GM12878 (cell line): ENCODE results near the gene BAAT. TPM values are rescaled to one million over a fixed set of nuclear protein-coding genes. Genes with fewer than 3 reads are reported as not detected.

Source experiments
- ATAC-seq: fragments of 200-7000 bp; cut with Tn5 transposase; 3 replicates; pipeline ENCODE4 v1.9.1; 2020; ENCODE audit warnings: mild to moderate bottlenecking, moderate library complexity
- BruUV-seq: library from RNA; stranded (reverse); fragments of 400-500 nt; replicated peaks from 2 replicates; lab custom pipeline; 2021; lab: Mats Ljungman, UMichigan
- CTCF ChIA-PET: fragments of 300-600 bp; sonication (Branson Sonifier 250); formaldehyde crosslinking; extraction: SDS; loops from one replicate; lab custom pipeline; 2021; ENCODE audit warnings: inconsistent platforms; lab: Yijun Ruan, JAX
- POLR2A ChIA-PET: fragments of 350-600 bp; formaldehyde crosslinking; extraction: SDS; loops from one replicate; lab custom pipeline; 2021; ENCODE audit warnings: inconsistent platforms; lab: Charles Lee
- RAD21 ChIA-PET: fragments of 300-600 bp; sonication (Branson Sonifier 250); formaldehyde crosslinking; loops from one replicate; lab custom pipeline; 2023; ENCODE audit warnings: antibody characterized with exemption; ENCODE audit not compliant: unreplicated experiment; lab: Charles Lee
- SMC1A ChIA-PET: fragments of 300-600 bp; sonication (Branson Sonifier 250); formaldehyde crosslinking; loops from one replicate; lab custom pipeline; 2023; ENCODE audit not compliant: unreplicated experiment, uncharacterized antibody; lab: Charles Lee
- DNase-seq: peaks from one replicate; pipeline ENCODE4 v3.0.0-alpha.2; 2011; ENCODE audit warnings: low read depth, low spot score
- FAIRE-seq: peaks from 3 replicates; lab custom pipeline; 2011; peaks lifted over from hg19 to GRCh38; lab: Jason Lieb, UNC
- H2AFZ ChIP-seq: 2 replicates; pipeline ENCODE4 v1.6.0; 2011; ENCODE audit warnings: low read depth, low read length, control low read depth; ENCODE audit not compliant: control insufficient read depth
- H3K27ac ChIP-seq: 2 replicates; pipeline ENCODE4 v1.5.1; 2011; ENCODE audit warnings: control low read depth; ENCODE audit not compliant: control insufficient read depth, insufficient read depth
- H3K27me3 ChIP-seq, 2 experiments: replicated peaks in 1 of 2; 2 replicates each; pipeline versions ENCODE4 v1.6.0 to v1.6.1; 2011; ENCODE audit warnings: low read length in 1 of 2; ENCODE audit not compliant: control insufficient read depth in 2 of 2, insufficient read depth in 2 of 2
- H3K36me3 ChIP-seq, 2 experiments: 2 replicates each; pipeline ENCODE4 v1.5.1; 2011; ENCODE audit warnings: low read length in 1 of 2; ENCODE audit not compliant: control insufficient read depth in 2 of 2, insufficient read depth in 2 of 2
- H3K4me1 ChIP-seq: 2 replicates; pipeline ENCODE4 v1.6.1; 2011; ENCODE audit warnings: mild to moderate bottlenecking, low read length, moderate library complexity, mixed read lengths; ENCODE audit not compliant: control insufficient read depth, insufficient read depth
- H3K4me2 ChIP-seq: 2 replicates; pipeline ENCODE4 v1.6.0; 2011; ENCODE audit warnings: control low read depth; ENCODE audit not compliant: control insufficient read depth, insufficient read depth
- H3K4me3 ChIP-seq: fragments of 200-600 bp; sonication (generic); 2 replicates; pipeline ENCODE4 v1.5.1; 2016
- H3K79me2 ChIP-seq: 2 replicates; pipeline ENCODE4 v1.6.0; 2011; ENCODE audit warnings: low read length; ENCODE audit not compliant: control insufficient read depth, insufficient read depth
- H3K9ac ChIP-seq: 2 replicates; pipeline ENCODE4 v1.8.0; 2011; ENCODE audit warnings: low read length, control low read depth, mixed read lengths; ENCODE audit not compliant: control insufficient read depth, insufficient read depth
- H3K9me3 ChIP-seq: replicated peaks from 3 replicates; pipeline ENCODE4 v1.5.1; 2011; ENCODE audit warnings: mild to moderate bottlenecking, low read length; ENCODE audit not compliant: control insufficient read depth, insufficient read depth
- H4K20me1 ChIP-seq: 2 replicates; pipeline ENCODE4 v1.6.0; 2011; ENCODE audit not compliant: control insufficient read depth, insufficient read depth
- MTA3 ChIP-seq: IDR thresholded peaks from 2 replicates; pipeline ENCODE4 v1.6.1; 2012; ENCODE audit warnings: low read length, inconsistent platforms, borderline replicate concordance
- NFYA ChIP-seq: IDR thresholded peaks from 2 replicates; pipeline ENCODE4 v1.6.1; 2011; ENCODE audit warnings: low read depth, mild to moderate bottlenecking, low read length, improper control_type of control experiment, borderline replicate concordance
- SP1 ChIP-seq: IDR thresholded peaks from one replicate; pipeline ENCODE4 v1.6.1; 2011; ENCODE audit warnings: low read depth, low read length
- TCF7 ChIP-seq: IDR thresholded peaks from 2 replicates; pipeline ENCODE4 v1.6.1; 2014; ENCODE audit warnings: antibody characterized with exemption, borderline replicate concordance
- WGBS: methylation state at CpG from one replicate; pipeline ENCODE4 v1.1.6; 2016; ENCODE audit warnings: low lambda C conversion rate; ENCODE audit not compliant: insufficient replicate concordance, insufficient coverage; ENCODE audit errors: missing lambda C conversion rate; 5-methylcytosine and 5-hydroxymethylcytosine counted together
- in situ Hi-C: fragments of 300-500 bp; cut with MboI; formaldehyde crosslinking; loops from 9 replicates; pipeline ENCODE4 v1.14.3; 2018; ENCODE audit warnings: mixed read lengths
- intact Hi-C: fragments of 100-400 bp; cut with micrococcal nuclease; formaldehyde crosslinking; loops from one replicate; pipeline ENCODE4 v1.14.2; 2022; ENCODE audit not compliant: unreplicated experiment
- polyA plus RNA-seq, 11 experiments: library from polyadenylated mRNA; depleted of rRNA in 4 of 11; unstranded in 6 of 11; stranded (reverse) in 5 of 11; fragments of >200 nt; fragmentation: Nextera tagmentation in 4 of 11; fragmentation: Illumina TruSeq in 1 of 11; extraction: Ambion mirVana in 4 of 11; extraction: Trizol in 1 of 11; gene quantifications; 1 replicate in 1 of 11; 2 replicates in 10 of 11; pipeline versions ENCODE4 v1.2.1 to v1.2.3, GENCODE V29; 2011 to 2016; ENCODE audit warnings: inconsistent platforms in 2 of 11, missing spikeins in 2 of 11, low read depth in 1 of 11
- total RNA-seq, 4 experiments: library from RNA; depleted of rRNA in 3 of 4; stranded (reverse); fragments of >200 nt in 3 of 4; fragmentation: Illumina TruSeq in 1 of 4; extraction: Trizol in 1 of 4; gene quantifications; 2 replicates each; pipeline versions ENCODE4 v1.2.1 to v1.2.3, GENCODE V29; 2013 to 2021
- TF ChIP-seq, protein P1 (sequence below): fragments of 450-650 bp; formaldehyde crosslinking; IDR thresholded peaks from 2 replicates; pipeline ENCODE4 v1.4.0; 2020; ENCODE audit warnings: mild to moderate bottlenecking, moderate library complexity
- TF ChIP-seq, protein P2 (sequence below): IDR thresholded peaks from 2 replicates; pipeline ENCODE4 v1.6.1; 2012; ENCODE audit warnings: low read depth, low read length, improper control_type of control experiment

The BAAT gene
- total and polyA plus RNA-seq, 10 of the 15 experiments (the other 5 are each of a cell fraction or from before 2014, with no cell fraction given), result 0.02 to 0.26 (median 0.06) TPM; not detected in 2

DNA sequence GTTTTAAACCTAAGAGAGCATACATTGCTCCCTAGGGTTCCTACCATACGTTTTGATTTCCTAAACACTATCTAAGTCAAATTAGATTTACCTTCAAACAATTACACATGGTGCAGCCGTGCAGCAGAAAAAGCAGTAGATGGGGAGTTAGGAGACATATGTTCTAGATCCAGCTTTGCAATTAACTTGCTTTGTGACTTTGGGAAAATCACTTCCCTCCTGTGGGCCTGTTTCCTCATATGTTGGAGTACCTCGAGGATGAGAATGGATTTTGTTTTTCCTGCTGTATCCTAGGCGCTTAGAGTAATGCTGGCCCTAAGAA is 12.9 kb upstream of the BAAT start (continued):
- TF ChIP-seq, protein P1, sequence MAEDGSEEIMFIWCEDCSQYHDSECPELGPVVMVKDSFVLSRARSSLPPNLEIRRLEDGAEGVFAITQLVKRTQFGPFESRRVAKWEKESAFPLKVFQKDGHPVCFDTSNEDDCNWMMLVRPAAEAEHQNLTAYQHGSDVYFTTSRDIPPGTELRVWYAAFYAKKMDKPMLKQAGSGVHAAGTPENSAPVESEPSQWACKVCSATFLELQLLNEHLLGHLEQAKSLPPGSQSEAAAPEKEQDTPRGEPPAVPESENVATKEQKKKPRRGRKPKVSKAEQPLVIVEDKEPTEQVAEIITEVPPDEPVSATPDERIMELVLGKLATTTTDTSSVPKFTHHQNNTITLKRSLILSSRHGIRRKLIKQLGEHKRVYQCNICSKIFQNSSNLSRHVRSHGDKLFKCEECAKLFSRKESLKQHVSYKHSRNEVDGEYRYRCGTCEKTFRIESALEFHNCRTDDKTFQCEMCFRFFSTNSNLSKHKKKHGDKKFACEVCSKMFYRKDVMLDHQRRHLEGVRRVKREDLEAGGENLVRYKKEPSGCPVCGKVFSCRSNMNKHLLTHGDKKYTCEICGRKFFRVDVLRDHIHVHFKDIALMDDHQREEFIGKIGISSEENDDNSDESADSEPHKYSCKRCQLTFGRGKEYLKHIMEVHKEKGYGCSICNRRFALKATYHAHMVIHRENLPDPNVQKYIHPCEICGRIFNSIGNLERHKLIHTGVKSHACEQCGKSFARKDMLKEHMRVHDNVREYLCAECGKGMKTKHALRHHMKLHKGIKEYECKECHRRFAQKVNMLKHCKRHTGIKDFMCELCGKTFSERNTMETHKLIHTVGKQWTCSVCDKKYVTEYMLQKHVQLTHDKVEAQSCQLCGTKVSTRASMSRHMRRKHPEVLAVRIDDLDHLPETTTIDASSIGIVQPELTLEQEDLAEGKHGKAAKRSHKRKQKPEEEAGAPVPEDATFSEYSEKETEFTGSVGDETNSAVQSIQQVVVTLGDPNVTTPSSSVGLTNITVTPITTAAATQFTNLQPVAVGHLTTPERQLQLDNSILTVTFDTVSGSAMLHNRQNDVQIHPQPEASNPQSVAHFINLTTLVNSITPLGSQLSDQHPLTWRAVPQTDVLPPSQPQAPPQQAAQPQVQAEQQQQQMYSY, result no peak

DNA sequence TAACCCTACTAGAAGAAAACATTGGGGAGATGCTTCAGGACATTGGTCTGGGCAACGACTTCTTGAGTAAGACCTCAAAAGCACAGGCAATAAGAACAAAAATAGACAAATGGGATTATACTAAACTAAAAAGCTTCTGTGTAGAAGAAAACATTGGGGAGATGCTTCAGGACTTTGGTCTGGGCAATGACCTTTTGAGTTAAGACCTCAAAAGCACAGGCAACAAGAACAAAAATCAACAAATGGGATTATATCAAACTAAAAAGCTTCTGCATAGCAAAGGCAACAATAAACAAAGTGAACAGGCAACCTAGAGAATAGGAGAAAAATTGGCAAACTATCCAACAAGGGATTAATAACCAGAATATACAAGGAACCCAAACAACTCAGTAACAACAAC is 9.9 kb upstream of the BAAT start:
- ChIA-PET SMC1A (interaction anchor here (1.6 kb wide), 1 partner anchor 32 kb away, joined by 3 read pairs; no protein-coding TSS in a partner anchor), RAD21 (no interaction called here), POLR2A (no interaction called here), CTCF (no interaction called here)
- FAIRE-seq, result no peak
- no peaks in the 10 kb centered on the region for H3K27me3 ChIP-seq
- DNase-seq, result no peak
- no peak overlapping the region for H2AFZ ChIP-seq
- peaks cover 0 to 4% of the 10 kb centered on the region in 2 experiments; a peak in 1 of 4 replicates for H3K36me3 ChIP-seq
- intact Hi-C loops, result loop anchor here (5.0 kb wide), 1 partner anchor 53 kb away; no protein-coding TSS in a partner anchor
- in situ Hi-C loops, result loop anchor here (5.0 kb wide), 1 partner anchor 138 kb away; the partner anchor contains the start of gene RNF20
- no peak overlapping the region for H3K4me2 ChIP-seq
- H3K4me3 ChIP-seq, result no peak overlapping the region
- peaks cover 9% of the 10 kb centered on the region; the same call in 2 of the 3 replicates for H3K9me3 ChIP-seq
- no peak for ATAC-seq
- no peak overlapping the region for H3K9ac ChIP-seq
- TF ChIP-seq MTA3 (no peak), SP1 (no peak), NFYA (no peak), TCF7 (no peak)
- TF ChIP-seq, protein P2, sequence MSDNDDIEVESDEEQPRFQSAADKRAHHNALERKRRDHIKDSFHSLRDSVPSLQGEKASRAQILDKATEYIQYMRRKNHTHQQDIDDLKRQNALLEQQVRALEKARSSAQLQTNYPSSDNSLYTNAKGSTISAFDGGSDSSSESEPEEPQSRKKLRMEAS, result no peak
- peaks cover 68% of the 10 kb centered on the region for H3K79me2 ChIP-seq
- WGBS, result 94% methylated on average over 1 of the region's 1 CpG
- H4K20me1 ChIP-seq, result no peaks in the 10 kb centered on the region
- no peaks in the 10 kb centered on the region for H3K4me1 ChIP-seq
- no TSS peak for BruUV-seq
- no peak overlapping the region for H3K27ac ChIP-seq
